Activated T-cell treated with anti-CD3 and anti-CD28 coated beads for 4 hours (primary cell): Measurements from ENCODE around the gene RIPPLY3.

Experiments used
- DNase-seq: peaks from one replicate; pipeline ENCODE4 v3.0.0-alpha.2; 2020

Gene RIPPLY3

GRCh38 chr21:37006486-37007291, at the start of gene RIPPLY3:
Gene RIPPLY3 (plus strand): TSS chr21:37006702. CDS start chr21:37006773, 71 bp downstream.
- no peak for DNase-seq

GRCh38 chr21:36959020-36959835, 47.3 kb upstream of the RIPPLY3 start:
- no peak for DNase-seq

DNA sequence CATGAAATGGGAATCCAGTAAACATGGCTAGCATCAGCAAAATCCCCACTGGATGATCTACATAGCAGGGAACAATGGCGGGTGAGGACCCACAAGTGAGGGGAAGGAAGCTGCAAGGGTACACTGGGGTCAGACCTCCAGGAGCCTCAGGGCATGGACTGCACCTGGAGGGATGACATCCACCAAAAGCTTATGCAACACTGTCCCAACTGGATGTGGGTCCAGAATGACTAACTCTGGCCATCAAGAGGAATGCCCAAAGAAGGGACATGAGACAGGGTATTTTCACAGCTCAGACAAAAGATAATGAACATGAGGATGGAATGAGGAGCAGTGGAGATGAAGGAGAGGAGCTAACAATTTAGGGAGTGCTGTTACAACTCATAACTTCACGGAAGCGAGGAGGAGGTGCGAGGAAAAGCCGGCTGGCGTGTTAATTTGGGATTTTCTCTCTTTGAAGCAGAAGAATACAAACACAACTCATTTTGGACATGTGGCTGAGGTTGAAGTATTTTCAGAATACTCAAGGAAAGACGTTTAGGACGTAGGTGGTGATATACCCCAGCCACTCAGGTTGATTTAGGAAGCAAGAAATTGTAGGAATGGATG, 45.7 kb upstream of the RIPPLY3 start:
- DNase-seq: no peak

DNA sequence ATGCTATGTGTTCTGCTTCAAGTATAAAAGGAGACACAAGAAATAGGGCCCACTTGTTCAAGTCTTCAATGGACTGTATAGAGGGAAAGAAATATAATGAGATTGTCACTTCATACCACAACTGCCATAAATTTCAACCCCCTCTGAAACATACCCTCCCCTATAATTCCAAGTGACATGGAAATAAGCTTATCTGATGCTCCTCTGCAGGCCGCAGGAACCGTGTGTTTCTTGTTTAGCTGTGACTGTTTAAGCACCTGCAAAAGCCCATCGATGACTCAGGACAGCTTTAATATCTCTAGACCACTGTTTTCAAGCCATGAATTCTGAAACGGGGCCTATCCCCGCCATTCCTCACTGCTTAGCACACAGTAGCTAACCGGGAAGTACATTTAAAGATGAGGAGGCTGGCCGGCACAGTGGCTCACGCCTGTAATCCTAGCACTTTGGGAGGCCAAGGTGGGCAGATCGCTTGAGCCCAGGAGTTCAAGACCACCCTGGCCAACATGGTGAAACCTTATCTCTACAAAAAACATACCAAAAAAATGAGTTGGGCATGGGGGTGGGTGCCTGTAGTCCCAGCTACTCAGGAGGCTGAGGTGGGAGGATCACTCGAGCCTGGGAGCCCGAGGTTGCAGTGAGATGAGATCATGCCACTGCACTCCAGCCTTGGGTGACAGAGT, 44.3 kb upstream of the RIPPLY3 start:
- DNase-seq: no peak

- no peak for DNase-seq
Measured at GRCh38 chr21:36964398-36964797, 42.1 kb upstream of the RIPPLY3 start.

- DNase-seq: no peak
Measured at GRCh38 chr21:36964827-36965719, 41.4 kb upstream of the RIPPLY3 start.

- DNase-seq: no peak
Measured at GRCh38 chr21:36965720-36966065, 40.8 kb upstream of the RIPPLY3 start.

DNA sequence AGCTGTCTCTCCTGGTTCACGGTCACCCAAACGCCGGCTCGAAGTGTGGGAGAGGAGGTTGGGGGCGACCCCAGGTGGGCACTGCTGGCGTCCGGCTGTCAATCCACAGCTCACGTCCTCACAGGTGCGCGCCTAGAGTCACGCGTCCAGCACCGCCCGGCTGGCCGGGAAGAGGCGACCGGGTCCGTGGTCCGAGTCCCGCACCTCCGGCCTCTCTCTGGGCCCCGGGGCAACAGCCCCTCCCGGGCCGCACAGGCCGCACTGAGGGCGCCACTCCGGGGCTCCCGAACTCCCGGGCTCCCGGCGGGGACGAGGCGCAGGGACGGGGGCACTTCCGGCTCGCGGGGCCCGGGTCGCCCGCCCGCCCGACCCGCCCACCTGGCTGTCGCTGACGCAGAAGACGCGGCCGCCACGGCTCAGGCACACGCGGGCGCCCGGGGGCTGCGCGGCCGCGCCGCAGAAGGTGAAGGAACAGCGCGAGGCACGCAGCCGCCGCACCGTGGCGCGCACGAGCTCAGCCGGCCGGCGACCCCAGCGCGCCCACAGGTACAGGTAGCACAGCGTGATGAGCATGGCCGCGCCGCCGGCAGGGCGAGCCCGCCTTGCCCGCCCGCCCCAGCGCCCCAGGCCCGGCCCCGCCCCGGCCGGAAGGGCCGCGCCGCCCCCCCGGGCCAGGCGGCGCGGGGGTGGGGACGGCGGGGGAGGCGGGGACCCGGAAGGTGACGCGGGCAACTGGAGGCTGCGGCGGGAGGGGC, 40.3 kb upstream of the RIPPLY3 start, which contains the start of gene HLCS:
Gene HLCS, minus strand, starts transcription at position 604 of the 755 bp plus-strand sequence. Its CDS starts 31 bp downstream, at position 573.
- peak; percentile 56 for DNase-seq

- DNase-seq: no peak
Measured at GRCh38 chr21:36966821-36967768, 39.4 kb upstream of the RIPPLY3 start.

GRCh38 chr21:36968414-36968813, 38.1 kb upstream of the RIPPLY3 start:
- no peak for DNase-seq

DNA sequence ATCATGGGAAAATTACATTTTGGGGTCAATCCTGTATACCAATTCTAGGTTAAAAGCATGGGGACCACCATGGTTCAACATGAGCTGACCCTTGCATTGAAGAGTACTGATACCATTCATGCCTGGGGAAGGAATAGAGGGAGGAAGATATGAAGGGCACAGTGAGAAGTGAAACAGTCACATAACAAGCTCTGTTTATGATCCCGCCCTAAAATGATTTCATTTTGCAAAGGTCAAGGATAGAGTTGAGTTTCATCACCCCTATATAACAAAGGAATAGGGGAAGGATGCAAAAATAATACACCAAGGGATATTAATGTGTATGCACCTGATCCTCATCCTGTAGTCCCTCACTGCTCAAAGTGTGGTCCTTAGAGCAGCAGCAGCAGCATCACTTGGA, 37.5 kb upstream of the RIPPLY3 start:
- no peak for DNase-seq

- no peak for DNase-seq
Measured at GRCh38 chr21:36973986-36974850, 32.3 kb upstream of the RIPPLY3 start.

DNA sequence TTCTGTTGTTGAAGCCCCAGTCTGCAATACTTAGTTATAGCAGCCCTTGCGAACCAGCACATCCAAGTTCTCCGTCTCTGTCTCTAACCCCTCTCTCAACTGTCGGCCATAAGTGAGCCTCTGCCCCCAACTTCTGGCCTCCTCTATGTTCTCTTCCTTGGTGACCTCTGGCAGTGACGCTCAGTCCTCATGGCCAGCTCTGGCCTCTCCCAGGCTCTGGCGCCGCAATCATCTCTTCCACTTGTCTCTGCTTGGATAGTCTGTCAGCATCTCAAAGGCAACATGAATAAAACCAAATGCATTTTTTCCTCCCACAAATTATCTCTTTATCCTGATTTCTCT, 31.7 kb upstream of the RIPPLY3 start:
- DNase-seq: no peak

GRCh38 chr21:36976228-36976861, 30.2 kb upstream of the RIPPLY3 start:
- no peak for DNase-seq

DNA sequence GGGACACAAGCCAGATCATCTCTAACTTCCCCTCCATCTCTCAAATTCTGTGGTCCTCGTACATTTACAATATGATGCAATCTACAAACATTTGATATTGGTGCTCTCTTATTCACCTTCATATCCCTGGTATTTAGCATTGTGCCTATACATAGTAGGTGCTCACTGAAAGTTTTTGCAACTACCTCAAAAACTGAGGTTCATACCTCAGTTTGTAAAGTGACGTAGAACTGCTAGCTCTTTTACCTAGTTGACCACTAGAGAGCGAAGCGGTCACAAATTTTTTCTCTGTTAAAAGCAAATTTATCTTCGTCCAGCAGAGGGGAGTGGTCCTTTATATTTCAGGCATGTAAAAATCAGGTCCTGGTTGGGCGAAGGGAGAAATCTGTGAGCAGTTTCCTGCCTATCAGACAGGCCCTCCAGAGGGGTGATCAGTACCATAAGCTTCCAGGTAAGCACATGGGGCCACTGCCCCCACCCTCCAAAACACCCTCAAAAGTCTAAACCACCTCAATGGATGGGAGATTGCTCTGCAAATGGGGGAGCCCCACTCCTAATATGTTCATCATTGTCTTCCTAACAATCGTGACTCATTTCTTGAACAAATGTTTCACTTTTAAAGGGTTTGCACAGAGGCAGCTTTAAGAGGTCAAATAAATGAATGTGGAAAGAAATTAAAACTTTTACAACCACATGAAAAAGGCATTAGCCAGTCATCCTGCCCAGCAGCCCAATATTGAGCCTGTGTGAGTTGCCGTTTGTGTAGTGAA, 29.4 kb upstream of the RIPPLY3 start:
- DNase-seq: peak; percentile 9

DNA sequence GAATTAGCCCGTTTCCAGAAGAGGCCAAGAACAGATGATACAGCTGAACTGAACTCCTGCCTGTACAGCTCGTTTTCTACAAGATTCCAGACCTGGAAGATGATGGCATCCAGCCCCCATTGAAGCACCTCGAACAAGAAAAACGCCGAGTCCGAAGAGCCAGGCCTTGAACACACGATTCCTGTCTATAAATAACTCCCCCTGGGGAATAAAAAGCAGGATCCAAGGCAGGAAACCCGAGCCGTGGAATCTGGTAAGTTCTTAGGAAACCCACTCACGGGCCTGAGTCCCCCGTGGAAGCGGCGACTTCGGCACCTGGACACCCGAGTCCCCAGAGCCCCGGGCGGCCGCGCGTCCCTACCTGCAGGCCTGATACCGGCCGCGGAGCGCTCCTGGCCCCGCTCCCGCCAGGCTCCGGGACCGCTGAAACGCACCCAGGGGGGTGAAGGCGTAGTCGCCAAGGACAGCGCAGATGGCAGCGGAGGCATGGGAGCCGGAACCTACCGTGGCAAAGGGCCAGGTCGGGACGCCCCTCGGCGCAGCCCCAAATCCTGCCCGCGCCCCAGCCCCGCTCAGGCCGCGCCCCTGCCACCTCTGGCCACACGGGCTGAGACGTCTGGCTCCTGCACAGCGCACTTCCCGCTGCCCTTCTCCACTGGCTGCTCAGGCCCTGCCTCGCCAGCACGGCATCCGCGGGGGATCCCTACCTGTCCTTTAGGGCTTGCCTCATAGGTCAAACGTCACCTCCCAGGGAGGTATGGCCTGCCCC, 26.0 kb upstream of the RIPPLY3 start:
- no peak for DNase-seq

DNA sequence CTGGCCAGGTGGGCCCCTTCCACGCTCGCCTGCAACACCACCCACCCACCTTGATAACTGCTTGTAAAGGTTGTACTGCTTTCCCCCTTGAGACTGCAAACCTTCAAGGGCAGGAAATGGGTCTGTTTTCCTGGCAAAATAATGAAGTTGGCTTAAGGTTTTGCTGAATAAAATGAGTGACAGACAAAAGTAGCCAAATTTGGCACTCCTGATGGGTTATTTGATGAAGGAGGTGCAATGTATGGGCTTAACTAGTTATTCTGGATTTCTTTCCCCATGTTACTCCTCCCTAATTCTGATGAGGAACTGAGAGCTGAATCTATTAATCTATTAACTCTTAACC, 25.5 kb upstream of the RIPPLY3 start:
- no peak for DNase-seq
